Activated CD4-positive, CD25-positive, alpha-beta regulatory T cell treated with anti-CD3 and anti-CD28 coated beads, Interleukin-2, amount 50 U/mL, for 24 hours (primary cell): ENCODE data around the gene FRY.
A peak's percentile ranks its signal among the peaks of the same experiment; 100 is the strongest.

ENCODE experiments used
- ATAC-seq, 2 donors: fragments of 150-1000 bp; cut with Tn5 transposase; one replicate each; pipeline ENCODE4 v1.10.0; 2021; ENCODE audit warnings: mild to moderate bottlenecking in 1 of 2, moderate library complexity in 1 of 2

Gene FRY

GRCh38 chr13:32017474-32017873 is 14.1 kb upstream of the FRY start:
- ATAC-seq, result no peak

- no peak for ATAC-seq
Measured at GRCh38 chr13:32019612-32020233, 11.9 kb upstream of the FRY start.

GRCh38 chr13:32021785-32022184 is 9.8 kb upstream of the FRY start:
- ATAC-seq, result no peak

- ATAC-seq, result no peak
Measured at GRCh38 chr13:32022311-32022710, 9.3 kb upstream of the FRY start.

GRCh38 chr13:32023096-32023495 is 8.5 kb upstream of the FRY start:
- ATAC-seq, result no peak

- ATAC-seq, result no peak
Measured at GRCh38 chr13:32023698-32024097, 7.9 kb upstream of the FRY start.

- no peak for ATAC-seq
Measured at GRCh38 chr13:32024750-32025149, 6.8 kb upstream of the FRY start.

GRCh38 chr13:32025730-32026129 is 5.8 kb upstream of the FRY start:
- ATAC-seq, result no peak

GRCh38 chr13:32026623-32027022 is 5.0 kb upstream of the FRY start:
- ATAC-seq, result no peak

- ATAC-seq, result no peak
Measured at GRCh38 chr13:32028711-32029110, 2.9 kb upstream of the FRY start.

GRCh38 chr13:32029684-32030083 is 1.9 kb upstream of the FRY start:
- ATAC-seq, result no peak

GRCh38 chr13:32031815-32032370 is 319 bp downstream of the FRY start:
- ATAC-seq, result no peak

GRCh38 chr13:32032759-32033158 is 1.2 kb downstream of the FRY start:
- no peak for ATAC-seq

- no peak for ATAC-seq
Measured at GRCh38 chr13:32033744-32034143, 2.2 kb downstream of the FRY start.

- no peak for ATAC-seq
Measured at GRCh38 chr13:32035716-32036115, 4.1 kb downstream of the FRY start.

- no peak for ATAC-seq
Measured at GRCh38 chr13:32036126-32036695, 4.6 kb downstream of the FRY start.

GRCh38 chr13:32036757-32037156 is 5.2 kb downstream of the FRY start:
- ATAC-seq, result no peak

- no peak for ATAC-seq
Measured at GRCh38 chr13:32037471-32037870, 5.9 kb downstream of the FRY start.

- ATAC-seq, result no peak
Measured at GRCh38 chr13:32038343-32038742, 6.8 kb downstream of the FRY start.

- no peak for ATAC-seq
Measured at GRCh38 chr13:32039056-32039455, 7.5 kb downstream of the FRY start.

- ATAC-seq, result no peak
Measured at GRCh38 chr13:32039528-32039927, 8.0 kb downstream of the FRY start.

- no peak for ATAC-seq
Measured at GRCh38 chr13:32040052-32040642, 8.6 kb downstream of the FRY start.

- ATAC-seq, result no peak
Measured at GRCh38 chr13:32040689-32041088, 9.1 kb downstream of the FRY start.

GRCh38 chr13:32041429-32041828 is 9.9 kb downstream of the FRY start:
- ATAC-seq, result peak; percentile 17 to 64
